T47D (cell line): ENCODE results near the gene FBP1.

Source experiments
- DNase-seq, 2 experiments: peaks; one replicate each; pipeline versions ENCODE4 v3.0.0 to v3.0.0-alpha.2; 2011 to 2012; ENCODE audit warnings: low read depth in 1 of 2, low spot score in 1 of 2
- JUND ChIP-seq: IDR thresholded peaks from 2 replicates; pipeline ENCODE4 v1.6.1; 2012; ENCODE audit warnings: low read depth
- in situ Hi-C: cut with HindIII; loops from 2 replicates; pipeline ENCODE4 v1.10.0; 2016; ENCODE audit warnings: low sequenced_read_pairs, low pct_unique_long_range_greater_than_20kb

Gene FBP1

GRCh38 chr9:94668928-94669729, 29.8 kb upstream of the FBP1 start:
- TF ChIP-seq JUND: no peak
- in situ Hi-C loops: no loop called here
- DNase-seq: peak; percentile 13 to 80

- no peak for DNase-seq
- in situ Hi-C loops: no loop called here
- TF ChIP-seq JUND: no peak
Observed at GRCh38 chr9:94668418-94668927, 29.2 kb upstream of the FBP1 start.

GRCh38 chr9:94666364-94667099, 27.2 kb upstream of the FBP1 start:
- TF ChIP-seq JUND: no peak
- DNase-seq: no peak
- in situ Hi-C loops: no loop called here

GRCh38 chr9:94665613-94666012, 26.3 kb upstream of the FBP1 start:
- in situ Hi-C loops: no loop called here
- no peak for TF ChIP-seq JUND
- no peak for DNase-seq

GRCh38 chr9:94664801-94665200, 25.5 kb upstream of the FBP1 start:
- no peak for DNase-seq

GRCh38 chr9:94663640-94664039, 24.3 kb upstream of the FBP1 start:
- in situ Hi-C loops: no loop called here
- TF ChIP-seq JUND: no peak
- DNase-seq: no peak

More at GRCh38 chr9:94664801-94665200, 25.5 kb upstream of the FBP1 start:
- in situ Hi-C loops: no loop called here
- no peak for TF ChIP-seq JUND

GRCh38 chr9:94663140-94663539, 23.8 kb upstream of the FBP1 start:
- no peak for DNase-seq
- in situ Hi-C loops: no loop called here
- TF ChIP-seq JUND: no peak

GRCh38 chr9:94657021-94657725, 17.9 kb upstream of the FBP1 start:
- in situ Hi-C loops: no loop called here
- DNase-seq: no peak
- no peak for TF ChIP-seq JUND

GRCh38 chr9:94656200-94656599, 16.9 kb upstream of the FBP1 start:
- in situ Hi-C loops: no loop called here
- no peak for TF ChIP-seq JUND
- DNase-seq: no peak

GRCh38 chr9:94655739-94656138, 16.4 kb upstream of the FBP1 start:
- in situ Hi-C loops: no loop called here
- TF ChIP-seq JUND: no peak
- DNase-seq: no peak

- in situ Hi-C loops: no loop called here
- no peak for DNase-seq
- no peak for TF ChIP-seq JUND
Observed at GRCh38 chr9:94654165-94654894, 15.0 kb upstream of the FBP1 start.

- DNase-seq: no peak
- no peak for TF ChIP-seq JUND
- in situ Hi-C loops: no loop called here
Observed at GRCh38 chr9:94650949-94651348, 11.6 kb upstream of the FBP1 start.
